CD4-positive, alpha-beta T cell treated with Interleukin-15 for 1 hour (primary cell): ENCODE measurements around the gene PLP1.

Experiments used
- DNase-seq: peaks from one replicate; pipeline ENCODE4 v3.0.0-alpha.2; 2020

Gene PLP1

GRCh38 chrX:103831803-103832544, 55.3 kb downstream of the PLP1 start, which contains the start of gene RAB9B:
RAB9B (minus strand) TSS chrX:103832257; CDS start chrX:103825784, 6,473 bp downstream.
- peak; percentile 69 for DNase-seq

DNA sequence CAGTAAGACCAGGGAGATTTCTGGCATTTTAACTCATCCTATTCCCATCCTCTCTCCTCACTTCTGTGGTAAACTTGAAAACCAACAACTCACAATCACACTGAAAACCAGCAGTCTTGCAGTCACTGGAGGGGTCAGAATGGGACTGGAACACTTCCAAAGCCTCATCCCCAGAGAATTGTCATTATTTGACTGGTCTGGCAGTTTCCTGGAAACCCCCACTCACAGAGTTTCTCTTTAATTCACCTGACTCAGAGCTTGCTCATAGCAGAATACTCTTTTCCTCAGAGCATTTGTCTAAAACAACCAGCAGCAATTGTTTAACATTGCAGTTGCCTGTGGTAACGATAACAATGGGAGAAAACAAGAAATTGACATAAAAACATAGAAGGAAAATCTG, 62.8 kb downstream of the PLP1 start:
- DNase-seq = no peak
